WTC11 (cell line): Measurements from ENCODE around the gene MLN. TPM values are rescaled to one million over a fixed set of nuclear protein-coding genes. Genes with fewer than 3 reads are reported as not detected.

Experiments used
- ATAC-seq: fragments of 200-7000 bp; cut with Tn5 transposase; 2 replicates; pipeline ENCODE4 v1.10.0; 2021; ENCODE audit warnings: mild to moderate bottlenecking, moderate library complexity
- CTCF ChIA-PET: fragments of 300-600 bp; sonication (Branson Sonifier 250); formaldehyde crosslinking; loops from one replicate; lab custom pipeline; 2021; ENCODE audit warnings: antibody characterized with exemption; lab: Charles Lee
- POLR2A ChIA-PET: fragments of 350-600 bp; sonication (Branson Sonifier 250); formaldehyde crosslinking; loops from one replicate; lab custom pipeline; 2021; ENCODE audit warnings: antibody characterized with exemption; lab: Charles Lee
- DNase-seq: peaks from one replicate; pipeline ENCODE4 v3.0.0; 2021; ENCODE audit warnings: low spot score
- H3K27ac Mint-ChIP-seq: 2 replicates; pipeline ENCODE4 v1.8.0; 2021; ENCODE audit warnings: mixed read lengths
- H3K27me3 Mint-ChIP-seq: 2 replicates; pipeline ENCODE4 v1.8.0; 2021; ENCODE audit warnings: low read depth, mild to moderate bottlenecking, moderate library complexity, mixed read lengths
- H3K36me3 Mint-ChIP-seq: 2 replicates; pipeline ENCODE4 v1.8.0; 2021; ENCODE audit warnings: mixed read lengths
- H3K4me1 Mint-ChIP-seq: 2 replicates; pipeline ENCODE4 v1.8.0; 2022; ENCODE audit warnings: mixed read lengths
- H3K4me3 Mint-ChIP-seq: 2 replicates; pipeline ENCODE4 v1.8.0; 2021; ENCODE audit warnings: mild to moderate bottlenecking, moderate library complexity, mixed read lengths
- H3K9me3 Mint-ChIP-seq: 2 replicates; pipeline ENCODE4 v1.8.0; 2021; ENCODE audit warnings: mixed read lengths
- ATF1 ChIP-seq: sonication (generic); formaldehyde crosslinking; IDR thresholded peaks from 2 replicates; pipeline ENCODE4 v1.8.1; 2023; ENCODE audit warnings: mild to moderate bottlenecking, moderate library complexity, missing genetic modification reagents
- EMX1 ChIP-seq: fragments of 250-450 bp; sonication (Bioruptor Pico); IDR thresholded peaks from 2 replicates; pipeline ENCODE4 v1.8.0; 2021; ENCODE audit warnings: mild to moderate bottlenecking
- ERG ChIP-seq: fragments of 250-450 bp; sonication (Bioruptor Pico); IDR thresholded peaks from 2 replicates; pipeline ENCODE4 v1.8.0; 2021; ENCODE audit warnings: mild to moderate bottlenecking
- FOXP1 ChIP-seq: sonication (generic); formaldehyde crosslinking; IDR thresholded peaks from 2 replicates; pipeline ENCODE4 v1.8.0; 2022; ENCODE audit warnings: missing genetic modification reagents, mild to moderate bottlenecking, moderate library complexity, borderline replicate concordance
- HMGA2 ChIP-seq: fragments of 250-450 bp; sonication (Bioruptor Pico); IDR thresholded peaks from 2 replicates; pipeline ENCODE4 v1.4.0; 2021; ENCODE audit warnings: mild to moderate bottlenecking, moderate library complexity
- HMGXB4 ChIP-seq: sonication (generic); formaldehyde crosslinking; IDR thresholded peaks from 2 replicates; pipeline ENCODE4 v1.8.1; 2023; ENCODE audit warnings: mild to moderate bottlenecking, moderate library complexity, missing genetic modification reagents
- MLX ChIP-seq: sonication (generic); formaldehyde crosslinking; IDR thresholded peaks from 2 replicates; pipeline ENCODE4 v1.8.1; 2023; ENCODE audit warnings: mild to moderate bottlenecking, missing genetic modification reagents, moderate library complexity
- NR1H2 ChIP-seq: sonication (generic); formaldehyde crosslinking; IDR thresholded peaks from 2 replicates; pipeline ENCODE4 v1.9.0; 2021; ENCODE audit warnings: mild to moderate bottlenecking, moderate library complexity, missing genetic modification reagents
- NR3C1 ChIP-seq: sonication (generic); formaldehyde crosslinking; conservative IDR thresholded peaks from 2 replicates; pipeline ENCODE4 v1.8.1; 2023; ENCODE audit warnings: low read depth, mild to moderate bottlenecking, missing genetic modification reagents
- PRDM15 ChIP-seq: sonication (generic); formaldehyde crosslinking; IDR thresholded peaks from 2 replicates; pipeline ENCODE4 v1.8.0; 2022; ENCODE audit warnings: missing genetic modification reagents
- PRRX2 ChIP-seq: fragments of 250-450 bp; sonication (Bioruptor Pico); IDR thresholded peaks from 2 replicates; pipeline ENCODE4 v1.8.0; 2021; ENCODE audit warnings: mild to moderate bottlenecking
- RELA ChIP-seq: sonication (generic); formaldehyde crosslinking; IDR thresholded peaks from 2 replicates; pipeline ENCODE4 v1.8.1; 2022; ENCODE audit warnings: missing genetic modification reagents, mild to moderate bottlenecking, borderline replicate concordance
- RORB ChIP-seq: fragments of 250-450 bp; sonication (Bioruptor Pico); IDR thresholded peaks from 2 replicates; pipeline ENCODE4 v1.9.0; 2021; ENCODE audit warnings: mild to moderate bottlenecking
- SP1 ChIP-seq: sonication (generic); formaldehyde crosslinking; conservative IDR thresholded peaks from 2 replicates; pipeline ENCODE4 v1.8.1; 2022; ENCODE audit warnings: missing genetic modification reagents
- TEAD4 ChIP-seq: sonication (generic); formaldehyde crosslinking; IDR thresholded peaks from 2 replicates; pipeline ENCODE4 v1.8.0; 2022; ENCODE audit warnings: mild to moderate bottlenecking, missing genetic modification reagents
- ZBTB21 ChIP-seq: sonication (generic); formaldehyde crosslinking; IDR thresholded peaks from 2 replicates; pipeline ENCODE4 v1.8.1; 2023; ENCODE audit warnings: mild to moderate bottlenecking, missing genetic modification reagents, borderline replicate concordance
- ZNF263 ChIP-seq: sonication (generic); formaldehyde crosslinking; IDR thresholded peaks from 2 replicates; pipeline ENCODE4 v1.8.1; 2022; ENCODE audit warnings: low read depth, mild to moderate bottlenecking, moderate library complexity, missing genetic modification reagents
- ZNF317 ChIP-seq: sonication (generic); formaldehyde crosslinking; IDR thresholded peaks from 2 replicates; pipeline ENCODE4 v1.8.1; 2023; ENCODE audit warnings: low read depth, mild to moderate bottlenecking, moderate library complexity, missing genetic modification reagents, borderline replicate concordance
- ZNF512 ChIP-seq: sonication (generic); formaldehyde crosslinking; IDR thresholded peaks from 2 replicates; pipeline ENCODE4 v1.8.1; 2022; ENCODE audit warnings: missing genetic modification reagents, borderline replicate concordance
- total RNA-seq: library from RNA; stranded (reverse); gene quantifications from 3 replicates; pipeline ENCODE4 v1.2.3, GENCODE V29; 2021
- TF ChIP-seq, protein P1 (sequence below): sonication (generic); formaldehyde crosslinking; conservative IDR thresholded peaks from 2 replicates; pipeline ENCODE4 v1.8.1; 2022; ENCODE audit warnings: mild to moderate bottlenecking, missing genetic modification reagents
- TF ChIP-seq, protein P2 (sequence below): sonication (generic); formaldehyde crosslinking; IDR thresholded peaks from 2 replicates; pipeline ENCODE4 v1.8.1; 2023; ENCODE audit warnings: mild to moderate bottlenecking, missing genetic modification reagents

MLN gene
- total RNA-seq, 1 experiment from 2014 or later, result not detected

- TF ChIP-seq HMGXB4 (CRISPR knock-in tag), result no peak
Measured at GRCh38 chr6:33819021-33819420, 15.2 kb upstream of the MLN start (continued).

- DNase-seq (no peak), ATAC-seq (no peak)
- CTCF ChIA-PET, result interaction anchor here (0.6 to 1.5 kb wide), 3 partner anchors 47 to 140 kb away, joined by 3 to 4 read pairs (median 3); no protein-coding TSS in a partner anchor
- H3K36me3 Mint-ChIP-seq, result no peaks in the 10 kb centered on the region
- no peaks in the 10 kb centered on the region for H3K27me3 Mint-ChIP-seq
- no peaks in the 10 kb centered on the region for H3K9me3 Mint-ChIP-seq
- H3K27ac Mint-ChIP-seq, result no peak overlapping the region
- TF ChIP-seq EMX1 (CRISPR knock-in tag), result no peak
- TF ChIP-seq, protein P1, sequence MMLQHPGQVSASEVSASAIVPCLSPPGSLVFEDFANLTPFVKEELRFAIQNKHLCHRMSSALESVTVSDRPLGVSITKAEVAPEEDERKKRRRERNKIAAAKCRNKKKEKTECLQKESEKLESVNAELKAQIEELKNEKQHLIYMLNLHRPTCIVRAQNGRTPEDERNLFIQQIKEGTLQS (CRISPR knock-in tag), result no peak
- TF ChIP-seq PRRX2 (CRISPR knock-in tag), result no peak
- TF ChIP-seq ATF1, result no peak
- TF ChIP-seq RELA, result no peak
- no peak for TF ChIP-seq MLX
- TF ChIP-seq, protein P2, sequence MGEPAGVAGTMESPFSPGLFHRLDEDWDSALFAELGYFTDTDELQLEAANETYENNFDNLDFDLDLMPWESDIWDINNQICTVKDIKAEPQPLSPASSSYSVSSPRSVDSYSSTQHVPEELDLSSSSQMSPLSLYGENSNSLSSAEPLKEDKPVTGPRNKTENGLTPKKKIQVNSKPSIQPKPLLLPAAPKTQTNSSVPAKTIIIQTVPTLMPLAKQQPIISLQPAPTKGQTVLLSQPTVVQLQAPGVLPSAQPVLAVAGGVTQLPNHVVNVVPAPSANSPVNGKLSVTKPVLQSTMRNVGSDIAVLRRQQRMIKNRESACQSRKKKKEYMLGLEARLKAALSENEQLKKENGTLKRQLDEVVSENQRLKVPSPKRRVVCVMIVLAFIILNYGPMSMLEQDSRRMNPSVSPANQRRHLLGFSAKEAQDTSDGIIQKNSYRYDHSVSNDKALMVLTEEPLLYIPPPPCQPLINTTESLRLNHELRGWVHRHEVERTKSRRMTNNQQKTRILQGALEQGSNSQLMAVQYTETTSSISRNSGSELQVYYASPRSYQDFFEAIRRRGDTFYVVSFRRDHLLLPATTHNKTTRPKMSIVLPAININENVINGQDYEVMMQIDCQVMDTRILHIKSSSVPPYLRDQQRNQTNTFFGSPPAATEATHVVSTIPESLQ (CRISPR knock-in tag), result no peak
- TF ChIP-seq NR1H2 (CRISPR knock-in tag), result no peak
- no peak for TF ChIP-seq HMGA2
- TF ChIP-seq ZNF317 (CRISPR knock-in tag), result no peak
- no peak for TF ChIP-seq TEAD4 (CRISPR knock-in tag)
- TF ChIP-seq ZBTB21, result no peak
- TF ChIP-seq ZNF512 (CRISPR knock-in tag), result no peak
- no peak for TF ChIP-seq PRDM15 (CRISPR knock-in tag)
- no peak for TF ChIP-seq ZNF263
- no peak for TF ChIP-seq ERG (CRISPR knock-in tag)
- TF ChIP-seq RORB (CRISPR knock-in tag), result no peak
- TF ChIP-seq FOXP1, result no peak
- no peak for TF ChIP-seq NR3C1 (CRISPR knock-in tag)
- TF ChIP-seq SP1 (CRISPR knock-in tag), result no peak
- TF ChIP-seq, all 79 proteins: peak for 0
- POLR2A ChIA-PET, result no interaction called here
- no peak overlapping the region for H3K4me3 Mint-ChIP-seq
- peaks cover 28% of the 10 kb centered on the region for H3K4me1 Mint-ChIP-seq
Measured at GRCh38 chr6:33818293-33818692, 14.5 kb upstream of the MLN start.
